ENCODE data around the gene ATP8A2. TPM values are rescaled to one million over a fixed set of nuclear protein-coding genes. Genes with fewer than 3 reads are reported as not detected.
A peak's percentile ranks its signal among the peaks of the same experiment; 100 is the strongest.
"Not testable (repeated sequence)": the region's sequence is repeated elsewhere in the genome, so short reads cannot be mapped to it uniquely, and the experiment has no call there.

ATP8A2 gene
- total RNA-seq, 2 experiments from 2014 or later: 0.10 to 0.15 TPM

- ChIA-PET CTCF (no interaction called here), POLR2A (no interaction called here)
- Mint-ChIP-seq H3K27me3 (peaks cover 4% of the 10 kb centered on the region), H3K27ac (no peak overlapping the region), H3K4me3 (no peak overlapping the region), H3K4me1 (peaks cover 14% of the 10 kb centered on the region), H3K9me3 (peaks cover 12% of the 10 kb centered on the region), H3K36me3 (ENCODE audit: low read depth) (peaks cover 2% of the 10 kb centered on the region)
- no peak for DNase-seq
These were observed 431.9 kb downstream of the ATP8A2 start for GRCh38 chr13:25803641-25804040.

- H3K27me3 Mint-ChIP-seq: peaks cover 4% of the 10 kb centered on the region
- H3K9me3 Mint-ChIP-seq: peaks cover 20% of the 10 kb centered on the region
- ChIA-PET CTCF (no interaction called here), POLR2A (no interaction called here)
- no peak overlapping the region for H3K4me3 Mint-ChIP-seq
- H3K27ac Mint-ChIP-seq: peak overlapping the region; percentile 66
- peaks cover 14% of the 10 kb centered on the region for H3K4me1 Mint-ChIP-seq
- peaks cover 5% of the 10 kb centered on the region for H3K36me3 Mint-ChIP-seq (ENCODE audit: low read depth)
- no peak for DNase-seq
These were observed 434.6 kb downstream of the ATP8A2 start for GRCh38 chr13:25806264-25806974.

GRCh38 chr13:25807562-25807961, 435.8 kb downstream of the ATP8A2 start:
- H3K4me3 Mint-ChIP-seq: no peak overlapping the region
- ChIA-PET POLR2A (no interaction called here), CTCF (no interaction called here)

GRCh38 chr13:25811506-25811905, 439.7 kb downstream of the ATP8A2 start:
- H3K27ac Mint-ChIP-seq: no peak overlapping the region
- peaks cover 16% of the 10 kb centered on the region for H3K9me3 Mint-ChIP-seq
- H3K4me3 Mint-ChIP-seq: no peak overlapping the region
- no peak for DNase-seq
- ChIA-PET CTCF (no interaction called here), POLR2A (no interaction called here)
- H3K4me1 Mint-ChIP-seq: peaks cover 6% of the 10 kb centered on the region
- peaks cover 2% of the 10 kb centered on the region for H3K36me3 Mint-ChIP-seq (ENCODE audit: low read depth)
- no peaks in the 10 kb centered on the region for H3K27me3 Mint-ChIP-seq

More at GRCh38 chr13:25807562-25807961, 435.8 kb downstream of the ATP8A2 start:
- no peak for DNase-seq
- peaks cover 25% of the 10 kb centered on the region for H3K9me3 Mint-ChIP-seq
- H3K4me1 Mint-ChIP-seq: peaks cover 14% of the 10 kb centered on the region
- H3K27me3 Mint-ChIP-seq: peaks cover 4% of the 10 kb centered on the region
- H3K36me3 Mint-ChIP-seq (ENCODE audit: low read depth): peaks cover 5% of the 10 kb centered on the region
- no peak overlapping the region for H3K27ac Mint-ChIP-seq

- H3K27me3 Mint-ChIP-seq: no peaks in the 10 kb centered on the region
- H3K36me3 Mint-ChIP-seq (ENCODE audit: low read depth): no peaks in the 10 kb centered on the region
- no peaks in the 10 kb centered on the region for H3K4me1 Mint-ChIP-seq
- no peak overlapping the region for H3K27ac Mint-ChIP-seq
- ChIA-PET CTCF (no interaction called here), POLR2A (no interaction called here)
- peaks cover 7% of the 10 kb centered on the region for H3K9me3 Mint-ChIP-seq
- no peak for DNase-seq
- no peak overlapping the region for H3K4me3 Mint-ChIP-seq
These were observed 444.5 kb downstream of the ATP8A2 start for GRCh38 chr13:25816239-25816638.

GRCh38 chr13:25819856-25820530, 448.2 kb downstream of the ATP8A2 start:
- H3K27ac Mint-ChIP-seq: no peak overlapping the region
- no peak for DNase-seq
- ChIA-PET POLR2A (no interaction called here), CTCF (interaction anchor here (1.3 kb wide), 1 partner anchor 9 kb away, joined by 4 read pairs; no protein-coding TSS in a partner anchor)
- H3K9me3 Mint-ChIP-seq: no peaks in the 10 kb centered on the region
- no peaks in the 10 kb centered on the region for H3K27me3 Mint-ChIP-seq
- H3K4me3 Mint-ChIP-seq: no peak overlapping the region
- H3K36me3 Mint-ChIP-seq (ENCODE audit: low read depth): no peaks in the 10 kb centered on the region
- H3K4me1 Mint-ChIP-seq: no peaks in the 10 kb centered on the region

- H3K4me1 Mint-ChIP-seq: no peaks in the 10 kb centered on the region
- H3K27me3 Mint-ChIP-seq: no peaks in the 10 kb centered on the region
- DNase-seq: no peak
- CTCF ChIA-PET: no interaction called here
- H3K4me3 Mint-ChIP-seq: no peak overlapping the region
- H3K9me3 Mint-ChIP-seq: no peaks in the 10 kb centered on the region
- H3K36me3 Mint-ChIP-seq (ENCODE audit: low read depth): no peaks in the 10 kb centered on the region
- no peak overlapping the region for H3K27ac Mint-ChIP-seq
- POLR2A ChIA-PET: no interaction called here
These were observed 450.0 kb downstream of the ATP8A2 start for GRCh38 chr13:25821776-25822175.

- H3K4me1 Mint-ChIP-seq; CTCF ChIA-PET; H3K27me3 Mint-ChIP-seq; H3K9me3 Mint-ChIP-seq; DNase-seq; H3K36me3 Mint-ChIP-seq (ENCODE audit: low read depth); H3K4me3 Mint-ChIP-seq; H3K27ac Mint-ChIP-seq: not testable (repeated sequence)
- POLR2A ChIA-PET: interaction anchor here (1.4 kb wide), 1 partner anchor 15 kb away, joined by 3 read pairs; no protein-coding TSS in a partner anchor
These were observed 455.4 kb downstream of the ATP8A2 start for GRCh38 chr13:25827221-25827620.

GRCh38 chr13:25827831-25828465, 456.2 kb downstream of the ATP8A2 start:
- Mint-ChIP-seq H3K4me1 (no peaks in the 10 kb centered on the region), H3K27ac (no peak overlapping the region), H3K9me3 (no peaks in the 10 kb centered on the region), H3K36me3 (ENCODE audit: low read depth) (no peaks in the 10 kb centered on the region), H3K27me3 (no peaks in the 10 kb centered on the region), H3K4me3 (no peak overlapping the region)
- ChIA-PET POLR2A (interaction anchor here (1.4 kb wide), 1 partner anchor 14 kb away, joined by 3 read pairs; no protein-coding TSS in a partner anchor), CTCF (interaction anchor here (1.2 kb wide), 1 partner anchor 234 kb away, joined by 4 read pairs; no protein-coding TSS in a partner anchor)
- DNase-seq: no peak

- Mint-ChIP-seq H3K27ac (no peak overlapping the region), H3K27me3 (peaks cover 3% of the 10 kb centered on the region), H3K4me1 (no peaks in the 10 kb centered on the region), H3K4me3 (no peak overlapping the region), H3K36me3 (ENCODE audit: low read depth) (no peaks in the 10 kb centered on the region), H3K9me3 (no peaks in the 10 kb centered on the region)
- ChIA-PET POLR2A (no interaction called here), CTCF (no interaction called here)
- no peak for DNase-seq
These were observed 462.0 kb downstream of the ATP8A2 start for GRCh38 chr13:25833761-25834160.

GRCh38 chr13:25836574-25837336, 465.0 kb downstream of the ATP8A2 start:
- ChIA-PET POLR2A (interaction anchor here (0.5 kb wide), 1 partner anchor 190 kb away, joined by 3 read pairs; no protein-coding TSS in a partner anchor), CTCF (no interaction called here)
- Mint-ChIP-seq H3K27me3 (peaks cover 5% of the 10 kb centered on the region), H3K9me3 (no peaks in the 10 kb centered on the region), H3K27ac (no peak overlapping the region), H3K4me3 (no peak overlapping the region), H3K36me3 (ENCODE audit: low read depth) (no peaks in the 10 kb centered on the region), H3K4me1 (no peaks in the 10 kb centered on the region)
- DNase-seq: no peak

GRCh38 chr13:25839371-25839770, 467.6 kb downstream of the ATP8A2 start:
- Mint-ChIP-seq H3K4me1 (no peaks in the 10 kb centered on the region), H3K9me3 (no peaks in the 10 kb centered on the region), H3K27me3 (peaks cover 14% of the 10 kb centered on the region), H3K27ac (no peak overlapping the region), H3K4me3 (no peak overlapping the region), H3K36me3 (ENCODE audit: low read depth) (no peaks in the 10 kb centered on the region)
- CTCF ChIA-PET: no interaction called here
- DNase-seq: no peak
- POLR2A ChIA-PET: no interaction called here

GRCh38 chr13:25840261-25840660, 468.5 kb downstream of the ATP8A2 start:
- no peak for DNase-seq
- no peak overlapping the region for H3K27ac Mint-ChIP-seq
- no peaks in the 10 kb centered on the region for H3K36me3 Mint-ChIP-seq (ENCODE audit: low read depth)
- peaks cover 11% of the 10 kb centered on the region for H3K27me3 Mint-ChIP-seq
- POLR2A ChIA-PET: no interaction called here
- H3K4me3 Mint-ChIP-seq: no peak overlapping the region
- CTCF ChIA-PET: no interaction called here
- H3K4me1 Mint-ChIP-seq: peaks cover 2% of the 10 kb centered on the region
- H3K9me3 Mint-ChIP-seq: no peaks in the 10 kb centered on the region
